GM15510 (cell line): ENCODE measurements around the gene ME3.

Experiments used
- POLR2A ChIP-seq: IDR thresholded peaks from 3 replicates; pipeline ENCODE4 v1.6.1; 2011; ENCODE audit warnings: borderline replicate concordance; ENCODE audit not compliant: insufficient read length; ENCODE audit errors: extremely low read depth

The ME3 gene

DNA sequence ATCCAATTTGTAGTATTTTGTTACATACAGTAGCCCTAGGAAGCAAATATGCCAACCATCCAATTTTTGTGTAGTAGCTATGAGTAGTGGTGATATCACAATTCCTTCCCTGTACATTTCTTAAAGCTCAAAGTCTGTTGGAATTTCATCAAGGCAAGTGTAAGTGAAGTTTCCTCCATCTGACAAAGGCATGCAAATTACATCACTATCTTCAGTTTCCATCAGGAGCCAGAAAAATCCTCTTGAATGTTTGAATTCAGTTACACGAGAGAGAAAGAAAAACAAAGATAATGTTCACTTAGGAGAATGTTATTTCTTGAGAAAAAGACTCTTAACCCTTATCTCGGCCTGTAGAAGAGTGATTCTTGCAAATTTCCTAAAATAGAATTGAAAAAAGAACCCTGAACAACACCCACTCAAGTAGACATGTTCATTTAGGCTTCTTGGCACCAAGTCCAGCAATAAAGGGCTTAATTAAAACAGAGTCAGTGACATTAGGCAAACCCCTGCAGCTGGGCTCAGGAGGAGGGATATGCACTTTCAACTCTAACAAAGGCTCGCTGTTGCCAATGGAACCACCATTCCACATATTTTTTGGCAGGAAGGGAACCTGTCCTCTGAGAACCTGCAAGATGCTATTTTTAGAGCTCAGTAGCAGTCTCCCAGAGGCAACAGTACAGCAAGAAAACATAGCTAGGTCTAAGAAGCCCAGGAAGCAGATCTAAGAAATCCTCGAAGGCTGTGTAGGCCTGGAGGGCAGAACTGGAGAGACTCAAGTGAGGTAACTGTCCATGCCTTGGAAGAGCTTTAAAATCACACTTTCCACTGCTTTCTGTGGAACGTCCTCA, 153.1 kb downstream of the ME3 start:
- TF ChIP-seq POLR2A = no peak

DNA sequence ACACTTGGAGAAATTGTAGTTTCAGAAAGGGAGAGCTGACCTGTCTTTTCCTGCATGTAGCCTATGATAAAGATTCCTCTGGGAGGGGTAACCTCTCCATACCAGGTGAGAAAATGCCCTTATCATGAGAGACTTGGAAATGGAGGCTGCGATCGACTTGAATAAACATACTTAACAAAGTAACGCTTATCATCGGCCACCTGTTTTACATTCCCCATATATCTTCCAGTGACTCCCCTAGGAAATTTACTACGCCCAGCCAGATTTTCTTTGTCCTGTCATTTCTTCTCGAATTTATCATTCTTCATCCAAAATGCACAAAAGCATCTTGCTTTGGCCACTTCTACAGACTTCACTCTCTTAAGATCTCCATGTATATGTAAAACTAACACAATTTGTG, 154.2 kb downstream of the ME3 start:
- TF ChIP-seq POLR2A = no peak

DNA sequence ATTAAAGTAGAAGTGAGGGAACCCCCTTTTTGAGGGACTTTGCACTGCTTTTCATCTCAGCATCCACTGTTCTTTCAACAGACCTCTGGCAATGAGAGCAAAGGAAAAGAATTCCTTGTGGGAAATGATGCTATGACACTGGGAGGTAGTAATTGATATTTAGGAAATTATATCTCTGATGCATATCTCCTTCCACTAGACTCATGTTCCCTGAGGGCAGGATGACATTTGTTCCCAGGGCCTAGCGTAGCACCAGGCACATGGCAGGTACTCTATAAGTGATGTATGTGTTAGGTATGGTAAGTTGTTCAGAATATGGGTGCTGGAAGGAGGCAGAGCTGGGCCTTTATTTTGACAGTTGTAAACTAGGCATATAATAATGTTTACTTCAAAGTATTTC, 154.9 kb downstream of the ME3 start:
- TF ChIP-seq POLR2A = no peak

DNA sequence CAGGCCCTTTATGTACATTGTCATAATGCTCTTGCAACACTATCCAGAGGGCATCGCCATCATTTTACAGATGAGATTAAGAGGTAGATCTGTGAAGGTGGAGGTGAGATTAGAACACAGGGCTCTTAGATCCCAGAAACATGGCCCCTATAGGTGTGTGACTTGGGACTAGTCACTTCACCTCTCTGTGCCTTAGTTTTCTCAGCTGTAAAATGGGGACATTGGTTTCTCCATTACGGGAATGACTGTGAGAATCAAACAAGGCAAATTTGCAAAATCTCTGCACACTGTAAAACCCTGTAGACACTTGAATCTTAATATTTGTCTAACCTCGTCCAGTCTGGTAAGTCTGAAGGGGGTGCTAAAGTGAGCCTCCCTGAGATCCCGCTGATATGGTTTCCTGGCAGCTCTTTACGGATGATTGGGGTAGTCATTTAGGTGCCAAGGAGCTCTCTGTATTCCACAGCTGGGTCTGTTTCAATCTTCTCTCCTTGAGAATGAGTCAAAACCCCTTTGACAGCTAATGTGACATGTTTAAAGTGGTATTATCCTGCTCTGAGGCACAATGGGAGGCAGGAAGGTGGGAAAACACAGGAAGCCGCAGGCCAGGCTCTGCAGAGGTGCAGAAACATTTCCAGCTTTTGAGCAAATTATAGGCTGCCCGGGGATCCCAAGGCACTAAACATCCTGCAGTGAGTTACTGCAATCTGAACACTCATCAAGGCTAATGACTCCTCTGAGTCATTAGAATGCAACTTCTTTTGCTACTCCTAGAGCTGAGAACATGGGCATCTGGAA, 156.9 kb downstream of the ME3 start:
- no peak for TF ChIP-seq POLR2A

DNA sequence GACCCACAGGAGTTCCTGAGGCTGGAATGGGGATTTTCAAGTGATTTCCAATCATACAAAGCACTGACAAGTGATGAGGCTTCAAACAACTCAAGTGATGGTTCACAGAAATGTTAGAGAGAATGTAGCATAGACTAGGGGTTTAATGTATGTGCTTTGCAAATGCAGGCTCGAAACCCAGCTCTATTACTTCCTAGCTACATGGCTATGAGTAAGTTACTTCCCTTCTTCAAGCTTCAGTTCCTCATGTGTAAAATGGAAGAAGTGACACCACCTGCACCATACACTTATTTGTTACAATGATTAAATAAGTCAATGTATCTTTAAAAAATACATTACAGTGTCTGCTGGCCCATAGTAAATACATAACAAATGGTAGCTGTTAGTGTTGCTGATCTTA, 158.0 kb downstream of the ME3 start:
- no peak for TF ChIP-seq POLR2A

DNA sequence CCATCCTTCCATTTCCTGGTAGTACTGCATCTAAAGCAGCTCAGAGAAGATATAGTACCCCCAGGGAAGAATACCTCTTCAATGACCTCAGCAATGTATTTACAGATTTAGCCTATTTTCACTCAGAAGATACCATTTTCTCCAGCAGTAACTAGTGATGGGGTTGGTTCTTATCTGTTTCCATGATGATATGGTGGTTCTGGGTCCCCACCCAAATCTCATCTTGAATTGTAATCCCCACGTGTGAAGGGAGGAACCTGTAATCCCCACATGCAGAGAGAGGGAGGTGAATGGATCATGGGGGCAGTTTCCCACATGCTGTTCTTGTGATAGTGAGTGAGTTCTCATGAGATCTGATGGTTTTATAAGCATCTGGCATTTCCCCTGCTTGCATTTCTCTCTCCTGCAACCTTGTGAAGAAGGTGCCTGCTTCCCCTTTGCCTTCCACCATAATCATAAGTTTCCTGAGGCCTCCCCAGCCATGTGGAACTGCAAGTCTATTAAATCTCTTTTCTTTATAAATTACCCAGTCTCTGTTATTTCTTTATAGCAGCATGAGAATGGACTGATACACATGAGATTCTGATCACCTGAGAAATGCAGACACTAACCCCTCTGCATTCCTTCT, 158.6 kb downstream of the ME3 start:
- no peak for TF ChIP-seq POLR2A

DNA sequence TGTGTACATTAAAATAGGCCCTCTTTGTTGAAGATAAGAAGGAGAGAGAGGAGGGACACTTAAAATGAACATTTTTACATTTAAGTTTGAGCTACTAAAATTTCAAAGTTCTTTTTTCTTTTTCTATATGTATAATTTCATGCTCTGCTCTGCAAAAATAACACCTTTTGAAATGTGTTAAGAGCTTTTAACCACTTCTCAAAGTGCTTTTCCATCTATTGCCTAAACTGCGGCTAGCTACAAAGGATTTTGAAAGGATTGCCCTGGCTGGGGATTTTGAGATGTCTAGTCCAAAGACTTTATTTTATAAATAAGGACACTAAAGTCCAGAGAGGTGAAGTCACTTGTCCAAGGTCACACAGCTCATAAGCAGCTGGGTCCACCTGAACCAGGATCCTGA, 159.3 kb downstream of the ME3 start:
- TF ChIP-seq POLR2A = no peak

DNA sequence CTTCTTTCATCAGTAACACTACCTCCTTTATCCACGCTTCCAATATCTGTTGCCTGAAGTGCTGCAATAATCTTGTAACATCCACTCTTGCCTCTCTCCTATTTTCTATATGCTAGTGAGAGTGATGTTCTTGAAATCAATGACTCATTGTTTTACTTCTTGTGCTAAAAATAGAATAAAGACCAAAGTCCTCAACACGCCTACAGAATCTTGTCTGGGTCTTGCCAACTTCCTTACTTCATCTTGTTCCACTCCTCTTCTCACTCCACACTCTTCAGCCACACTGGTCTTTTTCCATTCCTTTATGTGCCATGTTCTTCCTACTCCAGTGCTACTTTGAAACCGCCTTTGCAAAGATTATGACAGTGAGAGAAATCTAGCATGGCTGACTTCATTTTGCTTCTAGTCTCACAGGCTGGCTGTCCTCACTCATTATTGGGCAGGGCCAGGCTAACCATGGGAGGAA, 161.3 kb downstream of the ME3 start:
- no peak for TF ChIP-seq POLR2A

DNA sequence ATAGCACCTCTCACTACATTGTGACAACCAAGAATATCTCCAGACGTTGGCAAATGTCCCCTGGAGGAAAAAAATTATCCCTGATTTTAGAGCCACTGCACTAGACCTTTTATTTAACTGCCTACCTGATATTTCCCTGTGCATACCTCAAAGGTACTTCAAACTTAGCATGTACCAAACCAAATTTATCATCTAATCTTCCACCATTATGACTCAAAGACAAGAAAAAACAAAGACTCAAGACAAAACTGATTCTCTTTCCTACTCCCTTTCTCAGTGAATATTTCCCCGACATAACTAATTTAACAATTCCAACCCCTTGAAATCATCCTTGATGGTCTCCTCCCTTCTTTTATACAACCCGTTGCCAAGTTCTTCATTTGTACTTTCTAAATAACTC, 161.7 kb downstream of the ME3 start:
- no peak for TF ChIP-seq POLR2A

DNA sequence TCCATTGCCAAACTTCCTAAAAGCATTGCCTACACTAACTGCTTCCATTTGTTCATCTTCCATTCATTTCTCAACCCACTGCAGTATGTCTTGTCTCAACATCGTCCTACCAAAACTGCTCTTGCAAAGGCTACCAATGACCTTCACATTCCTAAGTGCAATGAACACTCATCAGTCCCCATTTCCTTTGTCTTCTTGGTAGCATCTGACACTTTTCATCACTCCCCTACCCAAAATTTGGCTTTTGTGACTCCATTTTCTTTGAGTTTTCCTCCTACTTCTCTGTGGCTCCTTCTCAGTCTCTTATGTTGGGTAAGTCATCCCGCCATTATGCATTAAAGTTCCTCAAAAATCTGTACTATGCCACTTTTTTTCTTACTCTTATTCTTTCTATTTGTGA, 162.3 kb downstream of the ME3 start:
- TF ChIP-seq POLR2A = no peak

DNA sequence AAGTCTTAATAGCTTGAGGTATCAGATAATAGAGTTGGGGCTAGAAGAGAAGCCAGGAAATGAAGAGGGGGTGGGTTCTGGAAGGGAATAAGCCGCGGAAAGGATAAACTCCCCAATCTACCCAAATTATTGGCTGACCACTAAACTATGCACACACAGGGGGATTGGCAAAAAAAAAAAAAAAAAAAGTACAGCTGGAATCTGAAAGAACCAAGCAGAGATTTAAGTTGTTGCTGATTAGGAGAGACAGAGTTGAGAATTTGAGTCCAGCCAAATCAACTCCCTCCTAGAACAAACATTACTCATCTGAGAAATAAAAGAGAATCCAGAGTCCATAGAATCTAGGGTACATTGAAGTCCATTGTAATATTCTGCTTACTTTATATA, 162.8 kb downstream of the ME3 start:
- no peak for TF ChIP-seq POLR2A

DNA sequence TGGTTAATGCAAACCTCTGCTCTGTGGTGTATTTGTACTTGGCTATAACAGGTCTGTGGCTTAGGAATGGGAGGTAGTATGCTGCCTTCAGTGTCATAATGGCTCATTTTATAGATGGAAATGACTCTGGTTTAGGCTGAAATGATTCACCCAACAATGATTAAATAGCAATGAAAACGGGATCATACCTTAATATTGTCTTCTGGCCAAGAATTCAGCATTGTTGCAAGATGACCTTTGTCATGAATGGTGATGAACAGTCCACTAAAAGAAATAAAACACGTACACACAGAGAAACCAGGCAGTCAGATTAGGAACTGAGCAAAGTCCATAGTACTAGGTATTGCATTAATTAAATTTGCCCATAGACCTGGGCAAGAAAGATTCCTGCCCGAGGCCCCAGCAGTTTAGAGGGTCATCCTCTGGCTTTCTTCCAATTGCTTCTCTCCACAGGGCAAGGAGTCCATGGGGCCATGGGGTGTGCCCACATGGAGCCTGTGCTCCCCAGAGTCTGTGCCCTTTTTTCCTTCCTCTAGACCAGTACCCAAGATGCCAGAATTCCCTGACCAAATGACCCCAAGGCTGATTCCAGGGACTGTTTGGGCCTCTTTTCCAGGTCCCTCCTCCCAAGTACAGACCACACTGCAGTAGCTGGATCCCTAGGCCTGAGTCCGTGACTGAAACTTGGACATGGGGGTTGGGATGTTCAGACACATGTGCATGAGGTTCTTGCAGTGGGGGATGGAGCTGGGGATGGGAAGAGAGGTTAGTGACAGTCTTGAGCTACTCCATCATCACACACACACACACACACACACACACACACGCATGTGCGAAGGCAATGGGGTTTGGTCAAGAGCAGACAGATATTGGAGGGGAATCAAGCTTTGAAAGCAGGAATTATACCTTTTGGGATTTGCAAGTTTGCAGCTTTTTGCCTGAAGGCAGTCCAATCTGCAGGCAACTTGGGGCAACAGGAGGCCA, 163.5 kb downstream of the ME3 start:
- no peak for TF ChIP-seq POLR2A

DNA sequence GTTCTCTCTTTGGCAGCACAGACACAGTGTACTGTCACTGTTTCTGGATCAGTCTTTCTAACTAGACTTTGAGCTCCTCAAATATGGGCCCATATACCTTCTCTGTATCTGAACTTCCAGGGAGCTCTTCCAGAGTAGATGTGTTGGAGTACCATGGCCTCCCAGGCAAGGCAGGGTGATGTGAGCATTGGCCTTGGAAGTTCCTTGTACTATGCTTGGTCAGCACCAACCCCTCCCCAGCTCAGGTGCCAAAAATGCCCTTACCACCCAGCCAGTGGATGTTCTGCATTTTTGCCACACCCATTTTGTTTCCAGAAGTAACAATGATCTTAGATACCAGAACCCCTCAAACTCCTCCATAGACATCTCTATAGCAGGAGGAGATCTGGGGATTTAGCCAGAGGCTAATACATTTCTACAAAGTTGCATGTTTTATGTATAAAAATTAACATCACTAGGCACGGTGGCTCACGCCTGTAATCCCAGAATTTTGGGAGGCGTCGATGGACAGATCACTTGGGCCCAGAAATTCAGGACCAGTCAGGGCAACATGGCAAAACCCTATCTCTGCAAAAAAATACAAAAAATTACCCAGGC, 165.1 kb downstream of the ME3 start:
- no peak for TF ChIP-seq POLR2A

DNA sequence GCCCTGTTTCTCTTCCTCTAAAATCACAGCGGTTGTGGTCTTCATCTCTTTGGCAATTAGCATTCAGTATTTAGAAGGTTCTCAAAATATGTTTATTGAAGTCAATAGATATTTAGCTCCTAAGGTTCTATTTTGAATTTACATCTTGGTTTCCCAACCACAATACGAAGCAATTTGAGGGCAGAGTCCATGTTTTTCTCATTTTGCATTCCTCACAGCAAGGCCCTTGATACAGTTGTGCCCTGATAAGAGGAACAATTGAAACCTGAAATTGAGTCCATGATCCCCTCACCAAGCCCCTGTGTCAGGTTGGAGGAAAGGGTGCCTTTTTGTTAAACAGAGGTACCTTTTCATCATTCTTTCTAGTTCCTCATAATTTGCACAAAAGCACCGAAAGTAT, 166.2 kb downstream of the ME3 start:
- no peak for TF ChIP-seq POLR2A
